ENCODE data around the gene NSUN2. TPM values are rescaled to one million over a fixed set of nuclear protein-coding genes. Genes with fewer than 3 reads are reported as not detected.

The NSUN2 gene
- polyA plus RNA-seq, 2 of the 4 experiments (the other 2 are of a cell fraction): 95.7 to 101 TPM

DNA sequence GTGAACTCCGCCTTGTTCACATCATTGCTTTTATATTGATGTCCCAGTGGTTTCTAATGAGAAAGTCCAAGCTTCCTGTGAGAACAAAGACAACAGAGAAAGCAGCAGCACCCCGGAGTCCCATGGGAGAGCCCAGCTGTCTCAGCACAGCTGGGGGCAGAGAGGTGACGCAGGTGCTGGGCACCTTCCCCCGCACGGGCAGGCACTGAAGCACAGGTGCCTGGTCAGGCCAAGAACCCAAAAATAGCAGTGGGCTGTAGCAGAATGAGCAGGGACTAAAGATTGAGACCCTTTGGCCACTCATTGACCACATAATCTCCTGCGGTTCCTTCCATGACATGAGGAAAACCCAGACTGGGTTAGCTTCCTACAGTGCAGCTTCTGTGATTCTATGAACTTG is 19.2 kb upstream of the NSUN2 start:
- no peak overlapping the region for H3K4me2 ChIP-seq
- no peak overlapping the region for H3K27ac ChIP-seq
- DNase-seq (ENCODE audit: low read depth in 1 of 2, low spot score in 1 of 2) (no peak), FAIRE-seq (no peak), ATAC-seq (no peak)
- no peak overlapping the region for H3K4me3 ChIP-seq
- H3K4me1 ChIP-seq: no peaks in the 10 kb centered on the region
- peaks cover 12% of the 10 kb centered on the region; the same call in 2 of the 3 replicates for H3K9me3 ChIP-seq
- ChIA-PET POLR2A (no interaction called here), CTCF (no interaction called here)
- TF ChIP-seq RAD21 (conservative IDR thresholded peaks at IDR 0.05 in 1 of 2, IDR thresholded peaks at IDR 0.05 in 1 of 2) (no peak), RNF2 (IDR thresholded peaks at IDR 0.05; ENCODE audit: borderline replicate concordance, low read depth) (no peak), ZFP36 (IDR thresholded peaks at IDR 0.05; ENCODE audit: borderline replicate concordance, partially characterized antibody) (no peak), MYC (IDR thresholded peaks at IDR 0.05; ENCODE audit: borderline replicate concordance, low read length) (no peak), CBX8 (IDR thresholded peaks at IDR 0.05) (no peak), HOXA7 (CRISPR knock-in tag; IDR thresholded peaks at IDR 0.05) (no peak), EP300 (IDR thresholded peaks at IDR 0.05) (no peak), KDM5A (IDR thresholded peaks at IDR 0.05) (no peak), JUN (IDR thresholded peaks at IDR 0.05) (no peak), CHD4 (IDR thresholded peaks at IDR 0.05; ENCODE audit: borderline replicate concordance) (no peak), NPAS2 (CRISPR knock-in tag; IDR thresholded peaks at IDR 0.05; ENCODE audit: borderline replicate concordance) (no peak), TFCP2L1 (CRISPR knock-in tag; IDR thresholded peaks at IDR 0.05) (no peak), FOSL2 (IDR thresholded peaks at IDR 0.05) (no peak), FOSL2 (CRISPR knock-in tag; IDR thresholded peaks at IDR 0.05) (no peak)
- TF ChIP-seq, protein P1, sequence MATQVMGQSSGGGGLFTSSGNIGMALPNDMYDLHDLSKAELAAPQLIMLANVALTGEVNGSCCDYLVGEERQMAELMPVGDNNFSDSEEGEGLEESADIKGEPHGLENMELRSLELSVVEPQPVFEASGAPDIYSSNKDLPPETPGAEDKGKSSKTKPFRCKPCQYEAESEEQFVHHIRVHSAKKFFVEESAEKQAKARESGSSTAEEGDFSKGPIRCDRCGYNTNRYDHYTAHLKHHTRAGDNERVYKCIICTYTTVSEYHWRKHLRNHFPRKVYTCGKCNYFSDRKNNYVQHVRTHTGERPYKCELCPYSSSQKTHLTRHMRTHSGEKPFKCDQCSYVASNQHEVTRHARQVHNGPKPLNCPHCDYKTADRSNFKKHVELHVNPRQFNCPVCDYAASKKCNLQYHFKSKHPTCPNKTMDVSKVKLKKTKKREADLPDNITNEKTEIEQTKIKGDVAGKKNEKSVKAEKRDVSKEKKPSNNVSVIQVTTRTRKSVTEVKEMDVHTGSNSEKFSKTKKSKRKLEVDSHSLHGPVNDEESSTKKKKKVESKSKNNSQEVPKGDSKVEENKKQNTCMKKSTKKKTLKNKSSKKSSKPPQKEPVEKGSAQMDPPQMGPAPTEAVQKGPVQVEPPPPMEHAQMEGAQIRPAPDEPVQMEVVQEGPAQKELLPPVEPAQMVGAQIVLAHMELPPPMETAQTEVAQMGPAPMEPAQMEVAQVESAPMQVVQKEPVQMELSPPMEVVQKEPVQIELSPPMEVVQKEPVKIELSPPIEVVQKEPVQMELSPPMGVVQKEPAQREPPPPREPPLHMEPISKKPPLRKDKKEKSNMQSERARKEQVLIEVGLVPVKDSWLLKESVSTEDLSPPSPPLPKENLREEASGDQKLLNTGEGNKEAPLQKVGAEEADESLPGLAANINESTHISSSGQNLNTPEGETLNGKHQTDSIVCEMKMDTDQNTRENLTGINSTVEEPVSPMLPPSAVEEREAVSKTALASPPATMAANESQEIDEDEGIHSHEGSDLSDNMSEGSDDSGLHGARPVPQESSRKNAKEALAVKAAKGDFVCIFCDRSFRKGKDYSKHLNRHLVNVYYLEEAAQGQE (IDR thresholded peaks at IDR 0.05): no peak
- TF ChIP-seq, protein P2, sequence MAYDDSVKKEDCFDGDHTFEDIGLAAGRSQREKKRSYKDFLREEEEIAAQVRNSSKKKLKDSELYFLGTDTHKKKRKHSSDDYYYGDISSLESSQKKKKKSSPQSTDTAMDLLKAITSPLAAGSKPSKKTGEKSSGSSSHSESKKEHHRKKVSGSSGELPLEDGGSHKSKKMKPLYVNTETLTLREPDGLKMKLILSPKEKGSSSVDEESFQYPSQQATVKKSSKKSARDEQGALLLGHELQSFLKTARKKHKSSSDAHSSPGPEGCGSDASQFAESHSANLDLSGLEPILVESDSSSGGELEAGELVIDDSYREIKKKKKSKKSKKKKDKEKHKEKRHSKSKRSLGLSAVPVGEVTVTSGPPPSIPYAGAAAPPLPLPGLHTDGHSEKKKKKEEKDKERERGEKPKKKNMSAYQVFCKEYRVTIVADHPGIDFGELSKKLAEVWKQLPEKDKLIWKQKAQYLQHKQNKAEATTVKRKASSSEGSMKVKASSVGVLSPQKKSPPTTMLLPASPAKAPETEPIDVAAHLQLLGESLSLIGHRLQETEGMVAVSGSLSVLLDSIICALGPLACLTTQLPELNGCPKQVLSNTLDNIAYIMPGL (CRISPR knock-in tag; IDR thresholded peaks at IDR 0.05; ENCODE audit: borderline replicate concordance): no peak
- TF ChIP-seq, protein P3, sequence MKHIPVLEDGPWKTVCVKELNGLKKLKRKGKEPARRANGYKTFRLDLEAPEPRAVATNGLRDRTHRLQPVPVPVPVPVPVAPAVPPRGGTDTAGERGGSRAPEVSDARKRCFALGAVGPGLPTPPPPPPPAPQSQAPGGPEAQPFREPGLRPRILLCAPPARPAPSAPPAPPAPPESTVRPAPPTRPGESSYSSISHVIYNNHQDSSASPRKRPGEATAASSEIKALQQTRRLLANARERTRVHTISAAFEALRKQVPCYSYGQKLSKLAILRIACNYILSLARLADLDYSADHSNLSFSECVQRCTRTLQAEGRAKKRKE (CRISPR knock-in tag; IDR thresholded peaks at IDR 0.05; ENCODE audit: low read depth): no peak
- TF ChIP-seq, protein P4, sequence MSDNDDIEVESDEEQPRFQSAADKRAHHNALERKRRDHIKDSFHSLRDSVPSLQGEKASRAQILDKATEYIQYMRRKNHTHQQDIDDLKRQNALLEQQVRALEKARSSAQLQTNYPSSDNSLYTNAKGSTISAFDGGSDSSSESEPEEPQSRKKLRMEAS (IDR thresholded peaks at IDR 0.05): no peak
- TF ChIP-seq, protein P5, sequence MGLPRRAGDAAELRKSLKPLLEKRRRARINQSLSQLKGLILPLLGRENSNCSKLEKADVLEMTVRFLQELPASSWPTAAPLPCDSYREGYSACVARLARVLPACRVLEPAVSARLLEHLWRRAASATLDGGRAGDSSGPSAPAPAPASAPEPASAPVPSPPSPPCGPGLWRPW (IDR thresholded peaks at IDR 0.05): no peak
- 82% methylated on average over 6 of the region's 6 CpGs for WGBS (ENCODE audit: missing lambda C conversion rate)

DNA sequence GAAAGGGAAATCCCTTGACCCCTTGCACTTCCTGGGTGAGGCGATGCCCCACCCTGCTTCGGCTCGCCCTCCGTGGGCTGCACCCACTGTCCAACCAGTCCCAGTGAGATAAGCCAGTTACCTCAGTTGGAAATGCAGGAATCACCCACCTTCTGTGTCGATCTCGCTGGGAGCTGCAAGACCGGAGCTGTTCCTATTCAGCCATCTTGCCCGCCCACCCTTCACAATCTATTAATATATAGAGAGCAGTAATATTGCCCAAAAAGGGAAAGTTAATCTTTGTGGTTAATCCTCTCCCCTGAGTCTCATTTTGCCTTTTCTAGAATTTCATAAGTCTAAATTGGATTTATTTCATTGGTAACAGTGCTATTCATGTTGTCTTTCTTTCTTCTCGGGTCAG is 16.8 kb upstream of the NSUN2 start:
- 97% methylated on average over 9 of the region's 9 CpGs for WGBS (ENCODE audit: missing lambda C conversion rate)
- H3K4me1 ChIP-seq: no peaks in the 10 kb centered on the region
- H3K9me3 ChIP-seq: no peaks in the 10 kb centered on the region
- ATAC-seq (no peak), FAIRE-seq (no peak), DNase-seq (ENCODE audit: low read depth in 1 of 2, low spot score in 1 of 2) (no peak)
- POLR2A ChIA-PET: no interaction called here
- CTCF ChIA-PET: no interaction called here
- H3K27ac ChIP-seq: no peak overlapping the region
- H3K4me2 ChIP-seq: no peak overlapping the region
- TF ChIP-seq HOXA7 (CRISPR knock-in tag; IDR thresholded peaks at IDR 0.05): no peak
- no peak for TF ChIP-seq GATA3 (IDR thresholded peaks at IDR 0.05; ENCODE audit: borderline replicate concordance)
- TF ChIP-seq HDAC2 (IDR thresholded peaks at IDR 0.05): no peak
- no peak for TF ChIP-seq HOXB5 (CRISPR knock-in tag; IDR thresholded peaks at IDR 0.05)
- no peak for TF ChIP-seq EHMT2 (IDR thresholded peaks at IDR 0.05; ENCODE audit: low read depth)
- no peak for TF ChIP-seq FOSL2 (IDR thresholded peaks at IDR 0.05)
- no peak for TF ChIP-seq FOSL2 (CRISPR knock-in tag; IDR thresholded peaks at IDR 0.05)
- no peak for TF ChIP-seq POLR2A (IDR thresholded peaks at IDR 0.05; ENCODE audit: low read length)
- TF ChIP-seq, protein P3 (CRISPR knock-in tag; IDR thresholded peaks at IDR 0.05; ENCODE audit: low read depth): no peak
- no peak for TF ChIP-seq POLR2AphosphoS2 (conservative IDR thresholded peaks at IDR 0.05; ENCODE audit: low read length)
- TF ChIP-seq FOXS1 (CRISPR knock-in tag; IDR thresholded peaks at IDR 0.05): no peak
- no peak for TF ChIP-seq EP300 (IDR thresholded peaks at IDR 0.05)
- TF ChIP-seq TFCP2L1 (CRISPR knock-in tag; IDR thresholded peaks at IDR 0.05): no peak
- TF ChIP-seq RAD21 (conservative IDR thresholded peaks at IDR 0.05 in 1 of 2, IDR thresholded peaks at IDR 0.05 in 1 of 2): no peak
- no peak for TF ChIP-seq KDM1A (IDR thresholded peaks at IDR 0.05; ENCODE audit: low read depth)
- TF ChIP-seq, protein P4 (IDR thresholded peaks at IDR 0.05): no peak
- H3K4me3 ChIP-seq: no peak overlapping the region
